ENCODE results near the gene TMPRSS4. TPM values are rescaled to one million over a fixed set of nuclear protein-coding genes. Genes with fewer than 3 reads are reported as not detected.

TMPRSS4 gene
- total RNA-seq, 2 donors from 2014 or later, result 6.5 TPM; not detected in 1

DNA sequence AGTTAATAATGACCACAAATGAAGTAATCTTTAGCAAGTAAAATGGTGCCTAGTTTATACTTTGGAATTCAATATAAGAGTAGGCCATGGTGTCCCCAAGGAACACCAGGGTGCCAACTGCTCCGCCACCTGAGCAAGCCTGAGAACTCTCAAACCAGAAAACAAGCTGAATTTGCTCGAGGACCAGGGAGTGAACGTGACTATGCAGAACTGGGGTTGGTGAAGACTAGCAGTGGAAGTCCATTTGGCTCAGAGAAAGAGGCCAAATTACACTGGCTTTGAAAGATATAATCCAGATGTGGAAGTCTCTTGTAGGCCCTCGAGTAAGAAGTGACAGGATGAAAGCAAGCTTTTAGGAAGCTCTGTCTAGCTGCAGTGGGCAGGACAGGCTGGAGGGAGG, 18.6 kb downstream of the TMPRSS4 start:
- ATAC-seq (no peak), DNase-seq (no peak)
- H3K27ac ChIP-seq, result no peak overlapping the region
- no peak overlapping the region for H3K4me3 ChIP-seq
- H3K4me1 ChIP-seq, result no peaks in the 10 kb centered on the region
- 80 to 92% methylated on average over 4 of the region's 4 CpGs for WGBS, 2 donors
- TF ChIP-seq, protein P1, sequence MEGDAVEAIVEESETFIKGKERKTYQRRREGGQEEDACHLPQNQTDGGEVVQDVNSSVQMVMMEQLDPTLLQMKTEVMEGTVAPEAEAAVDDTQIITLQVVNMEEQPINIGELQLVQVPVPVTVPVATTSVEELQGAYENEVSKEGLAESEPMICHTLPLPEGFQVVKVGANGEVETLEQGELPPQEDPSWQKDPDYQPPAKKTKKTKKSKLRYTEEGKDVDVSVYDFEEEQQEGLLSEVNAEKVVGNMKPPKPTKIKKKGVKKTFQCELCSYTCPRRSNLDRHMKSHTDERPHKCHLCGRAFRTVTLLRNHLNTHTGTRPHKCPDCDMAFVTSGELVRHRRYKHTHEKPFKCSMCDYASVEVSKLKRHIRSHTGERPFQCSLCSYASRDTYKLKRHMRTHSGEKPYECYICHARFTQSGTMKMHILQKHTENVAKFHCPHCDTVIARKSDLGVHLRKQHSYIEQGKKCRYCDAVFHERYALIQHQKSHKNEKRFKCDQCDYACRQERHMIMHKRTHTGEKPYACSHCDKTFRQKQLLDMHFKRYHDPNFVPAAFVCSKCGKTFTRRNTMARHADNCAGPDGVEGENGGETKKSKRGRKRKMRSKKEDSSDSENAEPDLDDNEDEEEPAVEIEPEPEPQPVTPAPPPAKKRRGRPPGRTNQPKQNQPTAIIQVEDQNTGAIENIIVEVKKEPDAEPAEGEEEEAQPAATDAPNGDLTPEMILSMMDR (IDR thresholded peaks at IDR 0.05), result no peak
- no peak for TF ChIP-seq POLR2A (IDR thresholded peaks at IDR 0.05)
- no peaks in the 10 kb centered on the region for H3K9me3 ChIP-seq
- H3K36me3 ChIP-seq (replicated peaks in 1 of 2; ENCODE audit: insufficient read depth in 1 of 2, low read depth in 2 of 2), result no peaks in the 10 kb centered on the region
- intact Hi-C loops (cut with DNase I), result no loop called here
- H3K27me3 ChIP-seq, result no peaks in the 10 kb centered on the region

DNA sequence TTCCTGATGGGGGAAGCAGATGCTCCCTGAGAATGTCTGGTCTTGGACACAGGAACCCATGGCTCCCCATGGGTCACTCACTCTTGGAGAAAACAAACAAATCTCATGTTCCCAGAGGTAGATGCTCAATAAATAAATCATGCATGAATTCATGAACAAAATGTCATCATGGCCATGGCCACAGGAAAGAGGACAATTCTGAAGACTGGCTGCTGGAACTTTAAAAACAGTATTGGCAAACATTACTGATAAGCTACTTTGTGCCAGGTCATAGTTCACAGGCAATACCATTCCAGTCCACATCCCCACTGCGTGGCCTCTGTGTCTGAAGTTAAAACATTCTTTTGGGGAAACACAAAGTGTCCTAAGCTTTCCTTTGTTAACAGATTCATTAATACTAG, 19.1 kb downstream of the TMPRSS4 start:
- 21 to 29% methylated on average over 1 of the region's 1 CpG for WGBS, 2 donors
- intact Hi-C loops (cut with DNase I), result no loop called here
- Histone ChIP-seq H3K9me3 (no peaks in the 10 kb centered on the region), H3K27me3 (no peaks in the 10 kb centered on the region), H3K4me1 (no peaks in the 10 kb centered on the region), H3K4me3 (no peak overlapping the region), H3K27ac (no peak overlapping the region), H3K36me3 (replicated peaks in 1 of 2; ENCODE audit: insufficient read depth in 1 of 2, low read depth in 2 of 2) (no peaks in the 10 kb centered on the region)
- no peak for ATAC-seq
- DNase-seq, result no peak
- TF ChIP-seq, protein P1 (IDR thresholded peaks at IDR 0.05), result no peak
- TF ChIP-seq POLR2A (IDR thresholded peaks at IDR 0.05), result no peak

DNA sequence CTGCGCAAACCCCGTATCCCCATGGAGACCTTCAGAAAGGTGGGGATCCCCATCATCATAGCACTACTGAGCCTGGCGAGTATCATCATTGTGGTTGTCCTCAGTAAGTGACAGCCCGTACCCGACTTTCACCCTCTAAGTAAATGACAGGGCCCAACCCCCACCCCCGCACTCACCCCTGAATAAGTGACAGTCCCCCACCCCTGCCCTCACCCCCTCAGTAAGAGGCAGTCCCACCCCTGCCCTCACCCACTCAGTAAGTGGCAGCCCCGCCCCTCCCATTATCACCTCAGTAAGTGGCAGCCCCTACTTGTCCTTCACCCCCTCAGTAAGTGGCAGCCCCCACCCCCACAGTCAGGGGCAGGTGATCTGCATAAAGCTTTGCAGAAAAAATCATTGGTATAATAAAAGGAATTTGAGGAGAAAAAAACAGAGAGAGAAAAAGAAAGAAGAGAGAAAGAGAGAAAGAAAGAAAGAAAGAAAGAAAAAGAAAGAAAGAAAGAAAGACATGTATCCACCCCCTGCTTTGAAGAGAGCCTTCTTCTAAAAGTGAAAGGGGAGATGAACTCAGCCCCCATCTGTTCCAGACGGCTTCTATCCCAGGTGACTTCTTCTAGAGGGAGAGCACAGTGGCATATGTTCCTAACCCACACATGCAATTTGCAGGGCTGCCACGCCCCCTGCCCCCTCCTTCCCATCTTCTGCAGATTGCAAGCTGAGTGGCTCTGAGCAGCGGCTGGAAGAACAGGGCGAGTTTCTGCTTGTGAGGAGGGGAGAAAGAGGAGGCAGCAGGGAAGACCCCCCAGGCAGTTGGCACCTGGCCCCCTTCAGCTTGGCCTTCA, 22.3 kb downstream of the TMPRSS4 start:
- no peak overlapping the region for H3K27ac ChIP-seq
- no peak for ATAC-seq
- no peaks in the 10 kb centered on the region for H3K36me3 ChIP-seq (replicated peaks in 1 of 2; ENCODE audit: insufficient read depth in 1 of 2, low read depth in 2 of 2)
- 63 to 73% methylated on average over 10 to 11 of the region's 11 CpGs for WGBS, 2 donors
- no peaks in the 10 kb centered on the region for H3K27me3 ChIP-seq
- TF ChIP-seq, protein P1 (IDR thresholded peaks at IDR 0.05), result no peak
- TF ChIP-seq POLR2A (IDR thresholded peaks at IDR 0.05), result no peak
- no peak for DNase-seq
- intact Hi-C loops (cut with DNase I), result no loop called here
- no peaks in the 10 kb centered on the region for H3K9me3 ChIP-seq
- H3K4me1 ChIP-seq, result no peaks in the 10 kb centered on the region
- no peak overlapping the region for H3K4me3 ChIP-seq

DNA sequence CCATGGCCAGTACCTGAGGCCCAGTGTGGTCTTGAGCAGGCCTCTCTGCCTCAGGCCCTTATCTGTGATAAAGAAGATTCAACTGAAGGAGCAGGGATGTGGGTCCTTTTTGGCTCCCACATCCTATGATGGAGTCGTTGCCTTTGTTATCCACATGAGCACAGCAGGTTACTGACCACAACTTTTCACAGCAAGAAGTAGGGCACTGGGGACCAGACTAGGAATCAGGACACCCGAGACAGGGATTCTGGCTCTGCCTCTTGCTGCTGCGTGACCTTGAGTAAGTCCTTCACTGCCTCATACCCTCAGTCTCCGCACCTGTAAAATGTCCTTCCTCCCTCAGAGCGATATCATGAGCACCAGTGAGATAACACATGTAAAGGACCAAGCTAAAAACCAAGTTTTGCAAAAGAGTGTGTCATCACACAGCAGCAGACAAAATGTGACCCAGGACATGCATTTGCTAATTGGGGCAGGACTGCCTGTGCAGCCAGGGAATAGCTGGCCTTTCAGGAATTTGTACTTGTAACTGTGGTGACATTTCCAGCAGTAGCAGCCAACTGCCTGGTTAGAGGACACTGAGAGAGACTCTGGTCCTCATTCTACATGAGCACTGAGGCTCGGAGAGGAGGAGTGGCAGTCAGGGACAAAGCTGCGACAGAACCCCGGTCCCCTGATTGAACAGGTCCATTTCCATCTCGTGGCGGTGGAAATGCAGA, 23.1 kb downstream of the TMPRSS4 start:
- H3K4me1 ChIP-seq, result no peaks in the 10 kb centered on the region
- no peak overlapping the region for H3K4me3 ChIP-seq
- DNase-seq (no peak), ATAC-seq (peak; percentile 39)
- TF ChIP-seq, protein P1 (IDR thresholded peaks at IDR 0.05), result no peak
- no peak for TF ChIP-seq POLR2A (IDR thresholded peaks at IDR 0.05)
- no peaks in the 10 kb centered on the region for H3K27me3 ChIP-seq
- intact Hi-C loops (cut with DNase I), result no loop called here
- WGBS, 2 donors, result 72 to 80% methylated on average over 9 to 10 of the region's 10 CpGs
- no peak overlapping the region for H3K27ac ChIP-seq
- no peaks in the 10 kb centered on the region for H3K9me3 ChIP-seq
- H3K36me3 ChIP-seq (replicated peaks in 1 of 2; ENCODE audit: insufficient read depth in 1 of 2, low read depth in 2 of 2), result no peaks in the 10 kb centered on the region

Measured in body of pancreas (tissue), 4 donors.